PC-3 (cell line): ENCODE measurements around the gene OR1I1. TPM values are rescaled to one million over a fixed set of nuclear protein-coding genes. Genes with fewer than 3 reads are reported as not detected.

Source experiments
- ATAC-seq: fragments of 200-7000 bp; cut with Tn5 transposase; 2 replicates; pipeline ENCODE4 v1.9.1; 2020; ENCODE audit warnings: mild to moderate bottlenecking, moderate library complexity
- Bru-seq: library from RNA; stranded (reverse); fragments of 400-500 nt; gene quantifications from one replicate; lab custom pipeline; 2021; lab: Mats Ljungman, UMichigan
- BruChase-seq, 2 experiments: library from RNA; stranded (reverse); fragments of 400-500 nt; gene quantifications; one replicate each; lab custom pipeline; 2021; lab: Mats Ljungman, UMichigan
- BruUV-seq: library from RNA; stranded (reverse); fragments of 400-500 nt; replicated peaks from 2 replicates; lab custom pipeline; 2021; lab: Mats Ljungman, UMichigan
- CTCF ChIA-PET: fragments of 300-600 bp; sonication (Branson Sonifier 250); formaldehyde crosslinking; loops from one replicate; lab custom pipeline; 2022; ENCODE audit warnings: antibody characterized with exemption; lab: Charles Lee
- POLR2A ChIA-PET: fragments of 300-600 bp; sonication (Branson Sonifier 250); formaldehyde crosslinking; loops from one replicate; lab custom pipeline; 2022; ENCODE audit warnings: antibody characterized with exemption; ENCODE audit not compliant: unreplicated experiment; lab: Charles Lee
- DNase-seq: peaks from one replicate; pipeline ENCODE4 v3.0.0-alpha.2; 2015
- H2AFZ ChIP-seq: fragments of 300-600 bp; sonication (generic); 2 replicates; pipeline ENCODE4 v1.6.0; 2016; ENCODE audit warnings: antibody characterized with exemption, low read length
- H3F3A ChIP-seq: fragments of 300-600 bp; sonication (generic); one replicate; pipeline ENCODE4 v1.6.0; 2017; ENCODE audit warnings: antibody characterized with exemption, low read length, control low read depth, mild to moderate bottlenecking; ENCODE audit not compliant: unreplicated experiment
- H3K27ac ChIP-seq: fragments of 300-600 bp; sonication (generic); 2 replicates; pipeline ENCODE4 v1.5.1; 2016; ENCODE audit warnings: mild to moderate bottlenecking, low read length
- H3K27me3 ChIP-seq: fragments of 300-600 bp; sonication (generic); 2 replicates; pipeline ENCODE4 v1.6.1; 2016; ENCODE audit warnings: low read length, mixed read lengths
- H3K36me3 ChIP-seq: fragments of 300-600 bp; sonication (generic); 2 replicates; pipeline ENCODE4 v1.6.1; 2016; ENCODE audit warnings: low read depth, mixed run types, low read length, mixed read lengths
- H3K4me1 ChIP-seq: fragments of 300-600 bp; sonication (generic); 2 replicates; pipeline ENCODE4 v1.5.1; 2016; ENCODE audit warnings: low read length; ENCODE audit not compliant: insufficient read depth
- H3K4me2 ChIP-seq: fragments of 300-600 bp; sonication (generic); 2 replicates; pipeline ENCODE4 v1.6.0; 2016; ENCODE audit warnings: low read length
- H3K4me3 ChIP-seq: fragments of 300-600 bp; sonication (generic); 2 replicates; pipeline ENCODE4 v1.5.1; 2016; ENCODE audit warnings: mild to moderate bottlenecking, low read length, mixed read lengths
- H3K79me2 ChIP-seq: fragments of 300-600 bp; sonication (generic); 2 replicates; pipeline ENCODE4 v1.6.1; 2017; ENCODE audit warnings: low read length, mixed read lengths
- H3K9ac ChIP-seq: fragments of 300-600 bp; sonication (generic); 2 replicates; pipeline ENCODE4 v1.6.0; 2016; ENCODE audit warnings: mild to moderate bottlenecking, low read length
- H3K9me2 ChIP-seq: fragments of 300-600 bp; sonication (generic); replicated peaks from 2 replicates; pipeline ENCODE4 v1.6.1; 2016; ENCODE audit warnings: mixed run types, low read length, mixed read lengths
- H3K9me3 ChIP-seq: fragments of 300-600 bp; sonication (generic); 2 replicates; pipeline ENCODE4 v1.6.1; 2016; ENCODE audit warnings: low read length, mixed read lengths
- H4K20me1 ChIP-seq: fragments of 300-600 bp; sonication (generic); 2 replicates; pipeline ENCODE4 v1.6.1; 2016; ENCODE audit warnings: low read length, mixed read lengths
- EZH2 ChIP-seq: fragments of 300-600 bp; sonication (generic); IDR thresholded peaks from one replicate; pipeline ENCODE4 v1.6.1; 2017; ENCODE audit warnings: antibody characterized with exemption, mild to moderate bottlenecking, low read length; ENCODE audit not compliant: unreplicated experiment
- EZH2phosphoT487 ChIP-seq: fragments of 300-600 bp; sonication (generic); IDR thresholded peaks from 2 replicates; pipeline ENCODE4 v1.6.1; 2018; ENCODE audit warnings: mild to moderate bottlenecking, antibody characterized with exemption, low read length, borderline replicate concordance
- intact Hi-C: fragments of 100-400 bp; cut with micrococcal nuclease; formaldehyde crosslinking; loops from 2 replicates; pipeline ENCODE4 v1.9.0; 2023
- long read RNA-seq: library from polyadenylated mRNA; unstranded; transcript quantifications from one replicate; pipeline ENCODE4 v2.0.0, GENCODE V29; 2021; ENCODE audit not compliant: unreplicated experiment
- total RNA-seq: library from RNA; depleted of rRNA; stranded (reverse); fragments of >200 nt; gene quantifications from 2 replicates; pipeline ENCODE4 v1.2.3, GENCODE V29; 2014; rRNA removed
- TF ChIP-seq, protein P1 (sequence below): fragments of 300-600 bp; sonication (generic); conservative IDR thresholded peaks from 2 replicates; pipeline ENCODE4 v1.5.1; 2017; ENCODE audit warnings: antibody characterized with exemption, low read depth, mild to moderate bottlenecking, low read length

The OR1I1 gene, protein sequence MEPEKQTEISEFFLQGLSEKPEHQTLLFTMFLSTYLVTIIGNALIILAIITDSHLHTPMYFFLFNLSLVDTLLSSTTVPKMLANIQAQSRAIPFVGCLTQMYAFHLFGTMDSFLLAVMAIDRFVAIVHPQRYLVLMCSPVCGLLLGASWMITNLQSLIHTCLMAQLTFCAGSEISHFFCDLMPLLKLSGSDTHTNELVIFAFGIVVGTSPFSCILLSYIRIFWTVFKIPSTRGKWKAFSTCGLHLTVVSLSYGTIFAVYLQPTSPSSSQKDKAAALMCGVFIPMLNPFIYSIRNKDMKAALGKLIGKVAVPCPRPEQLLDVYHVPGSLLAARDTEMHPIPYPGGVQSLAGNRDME
- total RNA-seq (not detected in 2 replicates), Bru-seq, nascent RNA (not detected), BruChase-seq, experiment 1, labeled RNA remaining after a 6-hour chase (not detected), BruChase-seq, experiment 2, labeled RNA remaining after a 2-hour chase (not detected)
- long read RNA-seq, result 0 reads

DNA sequence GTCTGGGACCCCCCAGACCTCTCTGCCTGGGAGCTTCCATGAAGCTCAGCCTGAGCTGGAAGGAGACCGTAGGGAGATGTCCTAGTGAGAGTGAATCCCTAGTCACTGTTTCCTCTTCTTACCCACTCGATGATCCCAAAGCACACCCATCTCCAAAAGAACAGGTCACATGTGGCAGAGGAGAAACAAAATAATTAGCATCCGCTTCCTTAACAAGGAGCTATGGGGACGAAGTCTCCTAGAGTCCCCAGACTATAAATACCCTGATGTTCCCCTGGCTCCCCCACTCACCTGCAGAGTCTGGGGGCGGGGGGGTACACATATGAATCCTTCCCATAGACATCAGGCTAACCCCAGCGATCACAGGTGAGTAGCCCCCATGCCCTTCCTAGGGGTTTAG, at the start of gene OR1I1:
OR1I1 (plus strand) TSS at position 301 of the 400 bp plus-strand sequence. CDS start 4,855 bp downstream, outside the sequence.
- Histone ChIP-seq H3K4me2 (no peak within 1 kb of the TSS), H3K9ac (no peak within 1 kb of the TSS), H3K27ac (no peak within 1 kb of the TSS), H3K9me2 (no peaks in the 10 kb centered on the region), H3K9me3 (no peaks in the 10 kb centered on the region), H2AFZ (no peak within 1 kb of the TSS), H3K4me3 (no peak within 1 kb of the TSS), H3K36me3 (no peaks in the 10 kb centered on the region), H3K4me1 (no peaks in the 10 kb centered on the region), H3K27me3 (peaks cover 15% of the 10 kb centered on the region), H3F3A (no peaks in the 10 kb centered on the region), H3K79me2 (no peaks in the 10 kb centered on the region), H4K20me1 (no peaks in the 10 kb centered on the region)
- ChIA-PET CTCF (no interaction called here), POLR2A (no interaction called here)
- no peak for ATAC-seq
- BruUV-seq, result no TSS peak
- TF ChIP-seq, protein P1, sequence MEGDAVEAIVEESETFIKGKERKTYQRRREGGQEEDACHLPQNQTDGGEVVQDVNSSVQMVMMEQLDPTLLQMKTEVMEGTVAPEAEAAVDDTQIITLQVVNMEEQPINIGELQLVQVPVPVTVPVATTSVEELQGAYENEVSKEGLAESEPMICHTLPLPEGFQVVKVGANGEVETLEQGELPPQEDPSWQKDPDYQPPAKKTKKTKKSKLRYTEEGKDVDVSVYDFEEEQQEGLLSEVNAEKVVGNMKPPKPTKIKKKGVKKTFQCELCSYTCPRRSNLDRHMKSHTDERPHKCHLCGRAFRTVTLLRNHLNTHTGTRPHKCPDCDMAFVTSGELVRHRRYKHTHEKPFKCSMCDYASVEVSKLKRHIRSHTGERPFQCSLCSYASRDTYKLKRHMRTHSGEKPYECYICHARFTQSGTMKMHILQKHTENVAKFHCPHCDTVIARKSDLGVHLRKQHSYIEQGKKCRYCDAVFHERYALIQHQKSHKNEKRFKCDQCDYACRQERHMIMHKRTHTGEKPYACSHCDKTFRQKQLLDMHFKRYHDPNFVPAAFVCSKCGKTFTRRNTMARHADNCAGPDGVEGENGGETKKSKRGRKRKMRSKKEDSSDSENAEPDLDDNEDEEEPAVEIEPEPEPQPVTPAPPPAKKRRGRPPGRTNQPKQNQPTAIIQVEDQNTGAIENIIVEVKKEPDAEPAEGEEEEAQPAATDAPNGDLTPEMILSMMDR, result no peak
- TF ChIP-seq EZH2phosphoT487 (no peak), EZH2 (no peak)
- intact Hi-C loops, result no loop called here
- no peak for DNase-seq

GRCh38 chr19:15035795-15036311, 46.2 kb upstream of the OR1I1 start:
- ChIA-PET POLR2A (no interaction called here), CTCF (no interaction called here)
- Histone ChIP-seq H3K9me3 (no peaks in the 10 kb centered on the region), H3K79me2 (no peaks in the 10 kb centered on the region), H3K4me1 (peaks cover 30% of the 10 kb centered on the region), H4K20me1 (no peaks in the 10 kb centered on the region), H3K4me2 (no peak overlapping the region), H2AFZ (no peak overlapping the region), H3K27me3 (no peaks in the 10 kb centered on the region), H3K4me3 (no peak overlapping the region), H3K9ac (no peak overlapping the region), H3F3A (no peaks in the 10 kb centered on the region), H3K9me2 (no peaks in the 10 kb centered on the region), H3K36me3 (no peaks in the 10 kb centered on the region), H3K27ac (no peak overlapping the region)
- BruUV-seq, result no TSS peak
- intact Hi-C loops, result no loop called here
- no peak for TF ChIP-seq EZH2phosphoT487
- no peak for TF ChIP-seq EZH2
- TF ChIP-seq, protein P1, result no peak
- no peak for DNase-seq
- ATAC-seq, result no peak

DNA sequence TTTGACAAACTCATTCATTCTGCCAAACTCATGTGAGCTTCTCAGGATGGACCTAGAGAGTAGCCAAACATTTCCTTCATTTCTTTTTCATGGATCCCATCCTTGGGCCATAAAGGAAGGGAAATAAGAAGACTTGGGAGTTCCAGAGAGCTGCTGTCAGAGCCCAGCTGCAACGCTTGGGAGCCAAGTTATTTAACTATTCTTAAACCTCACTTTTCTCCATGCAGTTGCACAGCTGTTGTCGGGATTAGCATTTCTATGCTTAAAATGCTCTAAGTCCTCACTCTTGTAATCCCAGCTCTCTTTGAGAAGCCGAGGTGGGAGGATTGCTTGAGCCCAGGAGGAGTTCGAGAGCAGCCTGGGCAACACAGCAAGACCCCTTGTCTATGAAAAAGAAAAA, 44.4 kb upstream of the OR1I1 start:
- Histone ChIP-seq H3K4me3 (no peak overlapping the region), H2AFZ (no peak overlapping the region), H3K4me1 (peaks cover 30% of the 10 kb centered on the region), H4K20me1 (no peaks in the 10 kb centered on the region), H3K27ac (no peak overlapping the region), H3K36me3 (no peaks in the 10 kb centered on the region), H3K79me2 (no peaks in the 10 kb centered on the region), H3K4me2 (peak overlapping the region; percentile 45; the same call in 1 of the 2 replicates), H3K9me2 (no peaks in the 10 kb centered on the region), H3K27me3 (no peaks in the 10 kb centered on the region), H3K9me3 (no peaks in the 10 kb centered on the region), H3K9ac (no peak overlapping the region), H3F3A (no peaks in the 10 kb centered on the region)
- no peak for ATAC-seq
- CTCF ChIA-PET, result no interaction called here
- DNase-seq, result no peak
- intact Hi-C loops, result no loop called here
- TF ChIP-seq EZH2phosphoT487 (no peak), EZH2 (no peak)
- TF ChIP-seq, protein P1, result no peak
- BruUV-seq, result no TSS peak
- POLR2A ChIA-PET, result no interaction called here
